GM12878 (cell line): ENCODE measurements around the gene KDM5C. TPM values are rescaled to one million over a fixed set of nuclear protein-coding genes. Genes with fewer than 3 reads are reported as not detected.

Source experiments
- ATAC-seq: fragments of 200-7000 bp; cut with Tn5 transposase; 3 replicates; pipeline ENCODE4 v1.9.1; 2020; ENCODE audit warnings: mild to moderate bottlenecking, moderate library complexity
- BruUV-seq: library from RNA; stranded (reverse); fragments of 400-500 nt; replicated peaks from 2 replicates; lab custom pipeline; 2021; lab: Mats Ljungman, UMichigan
- CTCF ChIA-PET: fragments of 300-600 bp; sonication (Branson Sonifier 250); formaldehyde crosslinking; extraction: SDS; loops from one replicate; lab custom pipeline; 2021; ENCODE audit warnings: inconsistent platforms; lab: Yijun Ruan, JAX
- POLR2A ChIA-PET: fragments of 350-600 bp; formaldehyde crosslinking; extraction: SDS; loops from one replicate; lab custom pipeline; 2021; ENCODE audit warnings: inconsistent platforms; lab: Charles Lee
- RAD21 ChIA-PET: fragments of 300-600 bp; sonication (Branson Sonifier 250); formaldehyde crosslinking; loops from one replicate; lab custom pipeline; 2023; ENCODE audit warnings: antibody characterized with exemption; ENCODE audit not compliant: unreplicated experiment; lab: Charles Lee
- SMC1A ChIA-PET: fragments of 300-600 bp; sonication (Branson Sonifier 250); formaldehyde crosslinking; loops from one replicate; lab custom pipeline; 2023; ENCODE audit not compliant: unreplicated experiment, uncharacterized antibody; lab: Charles Lee
- DNase-seq: peaks from one replicate; pipeline ENCODE4 v3.0.0-alpha.2; 2011; ENCODE audit warnings: low read depth, low spot score
- FAIRE-seq: peaks from 3 replicates; lab custom pipeline; 2011; peaks lifted over from hg19 to GRCh38; lab: Jason Lieb, UNC
- H2AFZ ChIP-seq: 2 replicates; pipeline ENCODE4 v1.6.0; 2011; ENCODE audit warnings: low read depth, low read length, control low read depth; ENCODE audit not compliant: control insufficient read depth
- H3K27ac ChIP-seq: 2 replicates; pipeline ENCODE4 v1.5.1; 2011; ENCODE audit warnings: control low read depth; ENCODE audit not compliant: control insufficient read depth, insufficient read depth
- H3K27me3 ChIP-seq, 2 experiments: replicated peaks in 1 of 2; 2 replicates each; pipeline versions ENCODE4 v1.6.0 to v1.6.1; 2011; ENCODE audit warnings: low read length in 1 of 2; ENCODE audit not compliant: control insufficient read depth in 2 of 2, insufficient read depth in 2 of 2
- H3K36me3 ChIP-seq, 2 experiments: 2 replicates each; pipeline ENCODE4 v1.5.1; 2011; ENCODE audit warnings: low read length in 1 of 2; ENCODE audit not compliant: control insufficient read depth in 2 of 2, insufficient read depth in 2 of 2
- H3K4me1 ChIP-seq: 2 replicates; pipeline ENCODE4 v1.6.1; 2011; ENCODE audit warnings: mild to moderate bottlenecking, low read length, moderate library complexity, mixed read lengths; ENCODE audit not compliant: control insufficient read depth, insufficient read depth
- H3K4me2 ChIP-seq: 2 replicates; pipeline ENCODE4 v1.6.0; 2011; ENCODE audit warnings: control low read depth; ENCODE audit not compliant: control insufficient read depth, insufficient read depth
- H3K4me3 ChIP-seq: fragments of 200-600 bp; sonication (generic); 2 replicates; pipeline ENCODE4 v1.5.1; 2016
- H3K79me2 ChIP-seq: 2 replicates; pipeline ENCODE4 v1.6.0; 2011; ENCODE audit warnings: low read length; ENCODE audit not compliant: control insufficient read depth, insufficient read depth
- H3K9ac ChIP-seq: 2 replicates; pipeline ENCODE4 v1.8.0; 2011; ENCODE audit warnings: low read length, control low read depth, mixed read lengths; ENCODE audit not compliant: control insufficient read depth, insufficient read depth
- H3K9me3 ChIP-seq: replicated peaks from 3 replicates; pipeline ENCODE4 v1.5.1; 2011; ENCODE audit warnings: mild to moderate bottlenecking, low read length; ENCODE audit not compliant: control insufficient read depth, insufficient read depth
- H4K20me1 ChIP-seq: 2 replicates; pipeline ENCODE4 v1.6.0; 2011; ENCODE audit not compliant: control insufficient read depth, insufficient read depth
- CEBPB ChIP-seq, 2 experiments: fragments of 150-350 bp in 1 of 2; IDR thresholded peaks; 2 replicates each; pipeline ENCODE4 v1.6.1; 2012 to 2014; ENCODE audit warnings: low read depth in 2 of 2, low read length in 2 of 2, borderline replicate concordance in 1 of 2, inconsistent platforms in 1 of 2
- FOS ChIP-seq: IDR thresholded peaks from 3 replicates; pipeline ENCODE4 v1.6.1; 2011; ENCODE audit warnings: borderline replicate concordance; ENCODE audit not compliant: insufficient read length; ENCODE audit errors: extremely low read depth
- JUNB ChIP-seq: IDR thresholded peaks from 2 replicates; pipeline ENCODE4 v1.6.1; 2016; ENCODE audit warnings: antibody characterized with exemption, mild to moderate bottlenecking
- RUNX3 ChIP-seq: IDR thresholded peaks from 2 replicates; pipeline ENCODE4 v1.6.1; 2012; ENCODE audit warnings: low read length, inconsistent platforms
- SMAD1 ChIP-seq: fragments of 450-650 bp; IDR thresholded peaks from 2 replicates; pipeline ENCODE4 v1.6.1; 2018; ENCODE audit warnings: mild to moderate bottlenecking, low read depth; ENCODE audit not compliant: partially characterized antibody
- TCF7 ChIP-seq: IDR thresholded peaks from 2 replicates; pipeline ENCODE4 v1.6.1; 2014; ENCODE audit warnings: antibody characterized with exemption, borderline replicate concordance
- WGBS: methylation state at CpG from one replicate; pipeline ENCODE4 v1.1.6; 2016; ENCODE audit warnings: low lambda C conversion rate; ENCODE audit not compliant: insufficient replicate concordance, insufficient coverage; ENCODE audit errors: missing lambda C conversion rate; 5-methylcytosine and 5-hydroxymethylcytosine counted together
- in situ Hi-C: fragments of 300-500 bp; cut with MboI; formaldehyde crosslinking; loops from 9 replicates; pipeline ENCODE4 v1.14.3; 2018; ENCODE audit warnings: mixed read lengths
- intact Hi-C: fragments of 100-400 bp; cut with micrococcal nuclease; formaldehyde crosslinking; loops from one replicate; pipeline ENCODE4 v1.14.2; 2022; ENCODE audit not compliant: unreplicated experiment
- polyA plus RNA-seq, 11 experiments: library from polyadenylated mRNA; depleted of rRNA in 4 of 11; unstranded in 6 of 11; stranded (reverse) in 5 of 11; fragments of >200 nt; fragmentation: Nextera tagmentation in 4 of 11; fragmentation: Illumina TruSeq in 1 of 11; extraction: Ambion mirVana in 4 of 11; extraction: Trizol in 1 of 11; gene quantifications; 1 replicate in 1 of 11; 2 replicates in 10 of 11; pipeline versions ENCODE4 v1.2.1 to v1.2.3, GENCODE V29; 2011 to 2016; ENCODE audit warnings: inconsistent platforms in 2 of 11, missing spikeins in 2 of 11, low read depth in 1 of 11
- total RNA-seq, 4 experiments: library from RNA; depleted of rRNA in 3 of 4; stranded (reverse); fragments of >200 nt in 3 of 4; fragmentation: Illumina TruSeq in 1 of 4; extraction: Trizol in 1 of 4; gene quantifications; 2 replicates each; pipeline versions ENCODE4 v1.2.1 to v1.2.3, GENCODE V29; 2013 to 2021
- TF ChIP-seq, protein P1 (sequence below): fragments of 450-650 bp; IDR thresholded peaks from 2 replicates; pipeline ENCODE4 v1.6.1; 2016; ENCODE audit warnings: mild to moderate bottlenecking

Gene KDM5C
- total and polyA plus RNA-seq, 10 of the 15 experiments (the other 5 are each of a cell fraction or from before 2014, with no cell fraction given), result 1.5 to 110 (median 53.0) TPM

- ChIA-PET CTCF (interaction anchor here (0.9 to 1.4 kb wide), 4 partner anchors 34 to 152 kb away, joined by 3 to 5 read pairs (median 4); no protein-coding TSS in a partner anchor), POLR2A (no interaction called here), SMC1A (interaction anchor here (1.4 kb wide), 1 partner anchor 16 kb away, joined by 3 read pairs; no protein-coding TSS in a partner anchor), RAD21 (interaction anchor here (1.2 kb wide), 1 partner anchor 198 kb away, joined by 6 read pairs; the partner anchor contains the start of genes RIBC1 and SMC1A)
- peak overlapping the region; percentile 99 for H2AFZ ChIP-seq
- in situ Hi-C loops, result no loop called here
- intact Hi-C loops, result loop anchor here (2.0 to 5.0 kb wide), 2 partner anchors 153 to 198 kb away; partner anchors contain the start of genes RIBC1 and SMC1A
- ATAC-seq (peak; percentile 23), FAIRE-seq (no peak), DNase-seq (no peak)
- BruUV-seq, result no TSS peak
- peaks cover 7 to 10% of the 10 kb centered on the region in 2 experiments; a peak in 3 of 4 replicates for H3K36me3 ChIP-seq
- peaks cover 9% of the 10 kb centered on the region for H3K4me1 ChIP-seq
- peaks cover 57% of the 10 kb centered on the region for H3K79me2 ChIP-seq
- peaks cover 26% of the 10 kb centered on the region for H4K20me1 ChIP-seq
- peak overlapping the region; percentile 99 for H3K9ac ChIP-seq
- peak overlapping the region; percentile 99 for H3K27ac ChIP-seq
- no peaks in the 10 kb centered on the region; the same call in 2 of the 3 replicates for H3K9me3 ChIP-seq
- 1% methylated on average over 40 of the region's 40 CpGs for WGBS
- H3K4me2 ChIP-seq, result peak overlapping the region; percentile 99
- TF ChIP-seq FOS (no peak), RUNX3 (peak; percentile 57), SMAD1 (no peak), CEBPB (IDR thresholded peaks at IDR 0.05; ENCODE audit: borderline replicate concordance in 1 of 2, low read depth in 2 of 2, low read length in 2 of 2) (no peak), JUNB (0 out of 2 replicates have a peak, but pooled peaks have one; percentile 26), TCF7 (peak; percentile 76)
- TF ChIP-seq, protein P1, sequence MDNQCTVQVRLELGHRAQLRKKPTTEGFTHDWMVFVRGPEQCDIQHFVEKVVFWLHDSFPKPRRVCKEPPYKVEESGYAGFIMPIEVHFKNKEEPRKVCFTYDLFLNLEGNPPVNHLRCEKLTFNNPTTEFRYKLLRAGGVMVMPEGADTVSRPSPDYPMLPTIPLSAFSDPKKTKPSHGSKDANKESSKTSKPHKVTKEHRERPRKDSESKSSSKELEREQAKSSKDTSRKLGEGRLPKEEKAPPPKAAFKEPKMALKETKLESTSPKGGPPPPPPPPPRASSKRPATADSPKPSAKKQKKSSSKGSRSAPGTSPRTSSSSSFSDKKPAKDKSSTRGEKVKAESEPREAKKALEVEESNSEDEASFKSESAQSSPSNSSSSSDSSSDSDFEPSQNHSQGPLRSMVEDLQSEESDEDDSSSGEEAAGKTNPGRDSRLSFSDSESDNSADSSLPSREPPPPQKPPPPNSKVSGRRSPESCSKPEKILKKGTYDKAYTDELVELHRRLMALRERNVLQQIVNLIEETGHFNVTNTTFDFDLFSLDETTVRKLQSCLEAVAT, result no peak
- H3K4me3 ChIP-seq, result peak overlapping the region; percentile 96
- no peaks in the 10 kb centered on the region for H3K27me3 ChIP-seq
Measured at GRCh38 chrX:53223955-53224859, 800 bp downstream of the KDM5C start.
